IPS-20b (cell line): ENCODE measurements around the gene BARX1.

Experiments
- H3K27ac ChIP-seq: one replicate; pipeline ENCODE4 v1.5.1; 2013; ENCODE audit warnings: low read length
- H3K27me3 ChIP-seq: 2 replicates; pipeline ENCODE4 v1.6.1; 2013; ENCODE audit warnings: mild to moderate bottlenecking, low read length, inconsistent platforms; ENCODE audit not compliant: insufficient read depth
- H3K36me3 ChIP-seq: 2 replicates; pipeline ENCODE4 v1.6.1; 2013; ENCODE audit warnings: low read depth, mild to moderate bottlenecking, inconsistent platforms, low read length, moderate library complexity; ENCODE audit not compliant: insufficient read depth
- H3K4me1 ChIP-seq: 2 replicates; pipeline ENCODE4 v1.6.1; 2013; ENCODE audit warnings: mild to moderate bottlenecking, control low read depth, inconsistent platforms, low read length, moderate library complexity; ENCODE audit not compliant: insufficient read depth
- H3K4me3 ChIP-seq: 2 replicates; pipeline ENCODE4 v1.5.1; 2013; ENCODE audit warnings: mild to moderate bottlenecking, low read length, inconsistent platforms
- H3K9ac ChIP-seq: 2 replicates; pipeline ENCODE4 v1.6.1; 2013; ENCODE audit warnings: low read depth, mild to moderate bottlenecking, inconsistent platforms, low read length, moderate library complexity
- H3K9me3 ChIP-seq: 2 replicates; pipeline ENCODE4 v1.6.1; 2013; ENCODE audit warnings: mild to moderate bottlenecking, low read depth, low read length, inconsistent platforms; ENCODE audit not compliant: insufficient read depth

BARX1 gene, protein sequence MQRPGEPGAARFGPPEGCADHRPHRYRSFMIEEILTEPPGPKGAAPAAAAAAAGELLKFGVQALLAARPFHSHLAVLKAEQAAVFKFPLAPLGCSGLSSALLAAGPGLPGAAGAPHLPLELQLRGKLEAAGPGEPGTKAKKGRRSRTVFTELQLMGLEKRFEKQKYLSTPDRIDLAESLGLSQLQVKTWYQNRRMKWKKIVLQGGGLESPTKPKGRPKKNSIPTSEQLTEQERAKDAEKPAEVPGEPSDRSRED

DNA sequence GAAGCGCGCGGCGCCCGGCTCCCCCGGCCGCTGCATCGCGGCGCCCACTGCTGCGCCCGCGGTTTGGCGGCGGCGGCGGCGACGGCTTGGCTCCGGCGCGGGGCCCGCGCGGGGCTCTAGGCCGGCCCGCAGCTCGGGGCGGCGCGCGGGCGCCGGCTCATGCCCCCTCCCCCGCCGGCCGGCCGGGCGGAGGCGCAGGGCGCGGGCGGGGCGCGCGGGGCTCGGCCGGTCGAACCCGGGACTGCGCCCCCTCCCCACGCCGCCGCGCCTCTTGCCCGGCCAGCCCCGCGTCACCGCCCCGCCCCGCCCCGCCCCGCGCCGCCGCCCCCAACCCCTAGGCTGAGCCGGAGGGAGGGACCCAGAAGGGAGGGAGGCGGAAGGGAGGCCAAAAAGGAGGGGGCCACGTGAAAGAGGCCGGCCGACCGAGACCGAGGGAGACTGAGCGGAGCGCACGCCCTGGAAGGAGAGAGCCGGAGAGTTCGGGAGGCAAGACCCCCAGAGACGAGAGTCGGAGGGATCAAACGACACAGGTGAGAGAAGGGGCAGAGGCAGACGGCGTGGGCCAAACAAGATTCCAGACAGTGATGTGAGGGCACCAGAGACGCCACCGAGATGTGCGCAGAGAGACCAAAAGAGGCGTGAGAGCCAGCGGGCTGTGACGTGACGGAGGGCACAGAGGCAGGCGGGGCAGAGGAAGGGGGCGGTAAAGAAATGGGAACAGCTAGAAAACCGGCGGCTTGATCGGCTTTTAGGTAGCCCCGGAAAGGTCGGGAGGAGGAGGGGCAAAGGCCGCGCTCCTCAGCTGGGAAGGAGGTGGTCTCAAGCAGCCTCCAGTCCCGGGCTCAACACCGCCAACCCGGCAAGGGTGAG is at the start of gene BARX1:
TSS of gene BARX1 (minus strand) at position 245 of the 870 bp plus-strand sequence. CDS start at position 36, 209 bp downstream.
- peak within 1 kb of the TSS; percentile 76 for H3K4me3 ChIP-seq
- H3K27me3 ChIP-seq: peaks cover 98% of the 10 kb centered on the region
- H3K9ac ChIP-seq: no peak within 1 kb of the TSS
- no peak within 1 kb of the TSS for H3K27ac ChIP-seq
- H3K4me1 ChIP-seq: no peaks in the 10 kb centered on the region; the same call in 1 of the 2 replicates
- no peaks in the 10 kb centered on the region for H3K36me3 ChIP-seq
- peaks cover 4% of the 10 kb centered on the region; the same call in 1 of the 2 replicates for H3K9me3 ChIP-seq

GRCh38 chr9:94002316-94003140 is 47.4 kb upstream of the BARX1 start:
- Histone ChIP-seq H3K27me3 (no peaks in the 10 kb centered on the region; the same call in 1 of the 2 replicates), H3K27ac (no peak overlapping the region), H3K4me3 (no peak overlapping the region), H3K4me1 (no peaks in the 10 kb centered on the region), H3K36me3 (no peaks in the 10 kb centered on the region), H3K9ac (no peak overlapping the region), H3K9me3 (no peaks in the 10 kb centered on the region)

DNA sequence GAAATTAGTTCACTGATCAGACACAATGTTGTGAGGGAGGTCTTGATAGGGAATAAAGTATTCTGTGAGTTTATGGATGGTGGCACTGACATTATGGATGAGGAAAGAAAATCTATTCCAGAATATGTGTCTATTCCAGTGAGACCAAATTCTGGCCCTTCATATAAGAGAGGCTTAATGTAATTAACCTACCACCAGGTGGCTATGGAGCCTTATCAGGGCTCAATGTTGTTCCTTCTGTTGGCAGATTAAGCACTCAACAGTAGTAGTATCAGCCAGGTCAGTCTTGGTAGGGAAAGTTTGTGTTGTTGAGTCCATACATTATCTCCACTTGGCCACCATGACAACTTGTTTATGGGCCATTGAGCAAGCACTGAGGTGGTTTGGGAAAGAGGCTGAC is 41.7 kb upstream of the BARX1 start:
- no peaks in the 10 kb centered on the region for H3K36me3 ChIP-seq
- no peak overlapping the region for H3K27ac ChIP-seq
- no peaks in the 10 kb centered on the region for H3K27me3 ChIP-seq
- no peaks in the 10 kb centered on the region for H3K4me1 ChIP-seq
- no peak overlapping the region for H3K9ac ChIP-seq
- no peak overlapping the region for H3K4me3 ChIP-seq
- no peaks in the 10 kb centered on the region for H3K9me3 ChIP-seq

- Histone ChIP-seq H3K27me3 (no peaks in the 10 kb centered on the region), H3K4me3 (no peak overlapping the region), H3K36me3 (no peaks in the 10 kb centered on the region), H3K4me1 (no peaks in the 10 kb centered on the region), H3K9ac (no peak overlapping the region), H3K27ac (no peak overlapping the region), H3K9me3 (no peaks in the 10 kb centered on the region)
Measured at GRCh38 chr9:93996367-93996766, 41.2 kb upstream of the BARX1 start.

- Histone ChIP-seq H3K9ac (no peak overlapping the region), H3K27me3 (no peaks in the 10 kb centered on the region), H3K27ac (no peak overlapping the region), H3K4me3 (no peak overlapping the region), H3K36me3 (no peaks in the 10 kb centered on the region), H3K4me1 (no peaks in the 10 kb centered on the region), H3K9me3 (no peaks in the 10 kb centered on the region)
Measured at GRCh38 chr9:93994545-93994944, 39.4 kb upstream of the BARX1 start.

GRCh38 chr9:93994132-93994531 is 39.0 kb upstream of the BARX1 start:
- no peak overlapping the region for H3K9ac ChIP-seq
- no peaks in the 10 kb centered on the region for H3K4me1 ChIP-seq
- H3K9me3 ChIP-seq: no peaks in the 10 kb centered on the region
- H3K4me3 ChIP-seq: no peak overlapping the region
- no peaks in the 10 kb centered on the region for H3K36me3 ChIP-seq
- H3K27me3 ChIP-seq: no peaks in the 10 kb centered on the region
- H3K27ac ChIP-seq: no peak overlapping the region

GRCh38 chr9:93992830-93993229 is 37.7 kb upstream of the BARX1 start:
- H3K9me3 ChIP-seq: no peaks in the 10 kb centered on the region
- no peaks in the 10 kb centered on the region for H3K36me3 ChIP-seq
- no peaks in the 10 kb centered on the region for H3K27me3 ChIP-seq
- no peak overlapping the region for H3K27ac ChIP-seq
- no peak overlapping the region for H3K9ac ChIP-seq
- H3K4me3 ChIP-seq: no peak overlapping the region
- no peaks in the 10 kb centered on the region for H3K4me1 ChIP-seq

- Histone ChIP-seq H3K9me3 (no peaks in the 10 kb centered on the region), H3K9ac (no peak overlapping the region), H3K27me3 (no peaks in the 10 kb centered on the region)
Measured at GRCh38 chr9:93990448-93990847, 35.3 kb upstream of the BARX1 start.

DNA sequence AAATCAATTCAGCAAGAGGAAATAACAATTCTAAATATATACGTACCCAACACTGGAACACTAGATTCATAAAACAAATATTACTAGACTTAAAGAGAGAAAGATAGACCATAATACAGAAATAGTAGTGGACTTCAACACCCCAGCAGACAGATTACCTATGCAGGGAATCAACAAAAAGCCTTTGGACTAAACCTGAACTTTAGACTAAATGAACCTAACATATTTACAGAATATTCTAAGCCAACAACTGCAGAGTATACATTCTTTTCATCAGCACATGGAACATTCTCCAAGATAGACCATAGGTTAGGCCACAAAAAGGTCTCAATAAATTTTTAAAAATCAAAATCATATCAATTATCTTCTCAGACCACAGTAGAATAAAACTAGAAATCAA is 32.9 kb upstream of the BARX1 start:
- Histone ChIP-seq H3K9ac (no peak overlapping the region), H3K27me3 (no peaks in the 10 kb centered on the region), H3K9me3 (no peaks in the 10 kb centered on the region), H3K4me1 (peaks cover 10% of the 10 kb centered on the region; the same call in 1 of the 2 replicates), H3K4me3 (no peak overlapping the region), H3K36me3 (no peaks in the 10 kb centered on the region), H3K27ac (no peak overlapping the region)

More at GRCh38 chr9:93990448-93990847, 35.3 kb upstream of the BARX1 start:
- H3K27ac ChIP-seq: no peak overlapping the region
- no peaks in the 10 kb centered on the region for H3K36me3 ChIP-seq
- H3K4me1 ChIP-seq: peaks cover under 1% of the 10 kb centered on the region; the same call in 1 of the 2 replicates
- H3K4me3 ChIP-seq: no peak overlapping the region

DNA sequence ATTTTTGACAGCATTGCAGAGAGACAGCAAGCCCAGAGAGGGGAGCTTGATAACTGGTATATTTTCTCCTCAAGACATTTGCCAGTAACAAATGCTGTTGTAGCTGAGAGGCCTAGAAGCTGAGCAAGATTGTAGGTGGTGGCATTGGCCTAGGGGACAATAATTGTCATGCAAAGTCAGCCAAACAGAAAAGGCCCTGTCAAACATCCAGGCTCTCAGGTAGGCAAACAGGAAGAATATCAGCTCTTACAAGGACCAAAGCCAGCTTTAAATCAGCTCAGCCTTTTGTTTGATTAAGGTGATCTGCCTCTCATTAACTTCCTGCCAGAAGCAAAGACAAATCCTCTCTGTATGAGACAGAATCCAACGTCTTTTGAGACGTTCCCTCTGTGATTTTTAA is 29.7 kb upstream of the BARX1 start:
- no peaks in the 10 kb centered on the region for H3K36me3 ChIP-seq
- no peak overlapping the region for H3K4me3 ChIP-seq
- no peaks in the 10 kb centered on the region for H3K9me3 ChIP-seq
- H3K4me1 ChIP-seq: peaks cover 10% of the 10 kb centered on the region; the same call in 1 of the 2 replicates
- H3K27me3 ChIP-seq: no peaks in the 10 kb centered on the region
- no peak overlapping the region; the same call in 1 of the 2 replicates for H3K9ac ChIP-seq
- H3K27ac ChIP-seq: no peak overlapping the region

GRCh38 chr9:93983875-93984274 is 28.7 kb upstream of the BARX1 start:
- Histone ChIP-seq H3K27me3 (no peaks in the 10 kb centered on the region), H3K9ac (no peak overlapping the region), H3K36me3 (no peaks in the 10 kb centered on the region), H3K4me3 (no peak overlapping the region), H3K27ac (no peak overlapping the region), H3K9me3 (no peaks in the 10 kb centered on the region), H3K4me1 (peaks cover 10% of the 10 kb centered on the region; the same call in 1 of the 2 replicates)
